HepG2 (cell line): Measurements from ENCODE around the gene ST3GAL2. TPM values are rescaled to one million over a fixed set of nuclear protein-coding genes. Genes with fewer than 3 reads are reported as not detected.

Source experiments
- ARID2 ChIP-seq: sonication (generic); formaldehyde crosslinking; IDR thresholded peaks from 2 replicates; pipeline ENCODE4 v1.8.1; 2022; ENCODE audit warnings: mild to moderate bottlenecking, missing genetic modification reagents, borderline replicate concordance
- BCL3 ChIP-seq: sonication (generic); formaldehyde crosslinking; IDR thresholded peaks from 2 replicates; pipeline ENCODE4 v1.5.1; 2020; ENCODE audit warnings: mild to moderate bottlenecking, missing genetic modification reagents, moderate library complexity
- CBX1 ChIP-seq: IDR thresholded peaks from one replicate; pipeline ENCODE4 v1.6.1; 2016; ENCODE audit warnings: antibody characterized with exemption, low read depth
- CERS6 ChIP-seq: sonication (generic); formaldehyde crosslinking; IDR thresholded peaks from 2 replicates; pipeline ENCODE4 v1.5.0; 2020; ENCODE audit warnings: missing genetic modification reagents
- GABPA ChIP-seq, 2 experiments: IDR thresholded peaks; 2 replicates each; pipeline ENCODE4 v1.6.1; 2011 to 2016; ENCODE audit warnings: low read depth in 2 of 2, low read length in 1 of 2, missing biosample characterization in 1 of 2, missing genetic modification characterization in 1 of 2
- IRF1 ChIP-seq: sonication (generic); formaldehyde crosslinking; IDR thresholded peaks from 2 replicates; pipeline ENCODE4 v1.4.0; 2020; ENCODE audit warnings: low read depth, mild to moderate bottlenecking, missing genetic modification reagents
- JUN ChIP-seq: sonication (generic); formaldehyde crosslinking; IDR thresholded peaks from 2 replicates; pipeline ENCODE4 v1.4.0; 2020; ENCODE audit warnings: mild to moderate bottlenecking, missing genetic modification reagents
- KDM1A ChIP-seq: IDR thresholded peaks from 2 replicates; pipeline ENCODE4 v1.6.1; 2016; ENCODE audit warnings: missing compliant biosample characterization
- MIXL1 ChIP-seq: IDR thresholded peaks from 2 replicates; pipeline ENCODE4 v1.6.1; 2016
- MNT ChIP-seq: fragments of 450-650 bp; IDR thresholded peaks from 2 replicates; pipeline ENCODE4 v1.6.1; 2016
- MYPOP ChIP-seq: sonication (generic); formaldehyde crosslinking; IDR thresholded peaks from 2 replicates; pipeline ENCODE4 v1.8.1; 2023; ENCODE audit warnings: mild to moderate bottlenecking, moderate library complexity, missing genetic modification reagents
- ONECUT2 ChIP-seq: sonication (generic); formaldehyde crosslinking; IDR thresholded peaks from 2 replicates; pipeline ENCODE4 v1.4.0; 2020; ENCODE audit warnings: missing genetic modification reagents
- POGK ChIP-seq: sonication (generic); formaldehyde crosslinking; conservative IDR thresholded peaks from 2 replicates; pipeline ENCODE4 v1.8.0; 2022; ENCODE audit warnings: mild to moderate bottlenecking, moderate library complexity, missing genetic modification reagents
- RAD21 ChIP-seq: fragments of 450-650 bp; formaldehyde crosslinking; IDR thresholded peaks from 2 replicates; pipeline ENCODE4 v1.5.0; 2020; ENCODE audit warnings: mild to moderate bottlenecking
- ZNF121 ChIP-seq: sonication (generic); formaldehyde crosslinking; IDR thresholded peaks from 2 replicates; pipeline ENCODE4 v1.5.0; 2020; ENCODE audit warnings: mild to moderate bottlenecking, missing genetic modification reagents
- ZNF33B ChIP-seq: sonication (generic); formaldehyde crosslinking; IDR thresholded peaks from 2 replicates; pipeline ENCODE4 v1.5.1; 2020; ENCODE audit warnings: mild to moderate bottlenecking, missing genetic modification reagents
- ZNF589 ChIP-seq: sonication (generic); formaldehyde crosslinking; conservative IDR thresholded peaks from 2 replicates; pipeline ENCODE4 v1.8.0; 2022; ENCODE audit warnings: mild to moderate bottlenecking, moderate library complexity, missing genetic modification reagents
- ZNF614 ChIP-seq: IDR thresholded peaks from 2 replicates; pipeline ENCODE4 v1.6.1; 2018; ENCODE audit warnings: missing biosample characterization, missing genetic modification reagents, inconsistent platforms, borderline replicate concordance
- ZNF737 ChIP-seq: sonication (generic); formaldehyde crosslinking; IDR thresholded peaks from 2 replicates; pipeline ENCODE4 v1.5.0; 2020; ENCODE audit warnings: missing genetic modification reagents, mild to moderate bottlenecking, borderline replicate concordance
- ZNF883 ChIP-seq: sonication (generic); formaldehyde crosslinking; IDR thresholded peaks from 2 replicates; pipeline ENCODE4 v1.5.1; 2020; ENCODE audit warnings: mild to moderate bottlenecking, missing genetic modification reagents; ENCODE audit errors: not compliant biosample characterization
- ZSCAN29 ChIP-seq: sonication (generic); formaldehyde crosslinking; conservative IDR thresholded peaks from 2 replicates; pipeline ENCODE4 v1.4.0; 2020; ENCODE audit warnings: mild to moderate bottlenecking, missing genetic modification reagents
- ZSCAN31 ChIP-seq: sonication (generic); formaldehyde crosslinking; IDR thresholded peaks from 2 replicates; pipeline ENCODE4 v1.5.0; 2020; ENCODE audit warnings: low read depth, mild to moderate bottlenecking, missing genetic modification reagents
- polyA plus RNA-seq, 8 experiments: library from polyadenylated mRNA; depleted of rRNA in 3 of 8; stranded (reverse) in 7 of 8; unstranded in 1 of 8; fragments of >200 nt; fragmentation: Illumina TruSeq in 4 of 8; extraction: Trizol in 4 of 8; gene quantifications; 2 replicates each; pipeline versions ENCODE4 v1.2.1 to v1.2.3, GENCODE V29; 2011 to 2016; ENCODE audit warnings: low read depth in 4 of 8, missing spikeins in 1 of 8, mixed read lengths in 1 of 8; ENCODE audit not compliant: insufficient read depth in 1 of 8
- total RNA-seq, 5 experiments: library from RNA; depleted of rRNA; stranded (reverse); fragments of >200 nt; fragmentation: Illumina TruSeq; extraction: Trizol; gene quantifications; 2 replicates each; pipeline ENCODE4 v1.2.3, GENCODE V29; 2016; ENCODE audit warnings: low read depth in 1 of 5

Gene ST3GAL2
- total and polyA plus RNA-seq, 2 of the 13 experiments (the other 11 are each of a cell fraction or from before 2014, with no cell fraction given): 16.3 to 24.9 TPM

GRCh38 chr16:70380919-70381603 lies 57.8 kb downstream of the ST3GAL2 start (continued):
- TF ChIP-seq ARID2 (CRISPR knock-in tag): peak; percentile 91; the same call in 1 of the 2 replicates
- peak; percentile 41; the same call in 1 of the 2 replicates for TF ChIP-seq MNT
- TF ChIP-seq JUN (CRISPR knock-in tag): peak; percentile 84
- peak; percentile 92 for TF ChIP-seq ZSCAN29
- peak; percentile 8 for TF ChIP-seq ZNF883 (CRISPR knock-in tag)
- TF ChIP-seq IRF1 (CRISPR knock-in tag): peak; percentile 63; the same call in 1 of the 2 replicates
- peak; percentile 47; the same call in 1 of the 2 replicates for TF ChIP-seq BCL3 (CRISPR knock-in tag)
- TF ChIP-seq POGK (CRISPR knock-in tag): peak; percentile 15
- no peak for TF ChIP-seq ZNF737 (CRISPR knock-in tag)
- TF ChIP-seq CBX1: peak; percentile 20
- peak; percentile 84 for TF ChIP-seq RAD21 (CRISPR knock-in tag)
- peak; percentile 85 for TF ChIP-seq ZNF589 (CRISPR knock-in tag)
- TF ChIP-seq ZSCAN31 (CRISPR knock-in tag): peak; percentile 95
- no peak for TF ChIP-seq KDM1A (CRISPR knock-in tag)
- TF ChIP-seq ZNF33B (CRISPR knock-in tag): no peak
- no peak for TF ChIP-seq ZNF121
- TF ChIP-seq GABPA (IDR thresholded peaks at IDR 0.05; ENCODE audit: low read depth, low read length): peak; percentile 73
- TF ChIP-seq GABPA (CRISPR knock-in tag; IDR thresholded peaks at IDR 0.05; ENCODE audit: low read depth): peak; percentile 92
- TF ChIP-seq MIXL1 (CRISPR knock-in tag): peak; percentile 86
- TF ChIP-seq CERS6 (CRISPR knock-in tag): peak; percentile 49; the same call in 1 of the 2 replicates
- TF ChIP-seq ONECUT2 (CRISPR knock-in tag): no peak; the same call in 1 of the 2 replicates
- TF ChIP-seq ZNF614 (CRISPR knock-in tag): 0 out of 2 replicates have a peak, but pooled peaks have one; percentile 38
- peak; percentile 94 for TF ChIP-seq MYPOP
